IMR-90 (cell line): ENCODE data around the gene CTF1.

Experiments
- CEBPB ChIP-seq: IDR thresholded peaks from 2 replicates; pipeline ENCODE4 v1.6.1; 2012; ENCODE audit warnings: low read depth, low read length, improper control_type of control experiment
- FOS ChIP-seq: fragments of 150-350 bp; IDR thresholded peaks from 2 replicates; pipeline ENCODE4 v1.6.1; 2016; ENCODE audit warnings: low read depth, low read length
- MAFK ChIP-seq: IDR thresholded peaks from 2 replicates; pipeline ENCODE4 v1.6.1; 2012; ENCODE audit warnings: low read depth, low read length, improper control_type of control experiment
- MAZ ChIP-seq: IDR thresholded peaks from 2 replicates; pipeline ENCODE4 v1.6.1; 2012; ENCODE audit warnings: low read depth, mild to moderate bottlenecking, low read length, improper control_type of control experiment, moderate library complexity, borderline replicate concordance
- MXI1 ChIP-seq: IDR thresholded peaks from 2 replicates; pipeline ENCODE4 v1.6.1; 2012; ENCODE audit warnings: low read depth, mild to moderate bottlenecking, low read length, moderate library complexity, borderline replicate concordance
- POLR2A ChIP-seq: IDR thresholded peaks from 2 replicates; pipeline ENCODE4 v1.6.1; 2012; ENCODE audit warnings: mild to moderate bottlenecking, low read depth, low read length
- RAD21 ChIP-seq: IDR thresholded peaks from 2 replicates; pipeline ENCODE4 v1.6.1; 2012; ENCODE audit warnings: low read length, improper control_type of control experiment
- RCOR1 ChIP-seq: IDR thresholded peaks from 2 replicates; pipeline ENCODE4 v1.6.1; 2012; ENCODE audit warnings: mild to moderate bottlenecking, low read length, improper control_type of control experiment; ENCODE audit not compliant: insufficient replicate concordance
- RFX5 ChIP-seq: IDR thresholded peaks from 2 replicates; pipeline ENCODE4 v1.8.0; 2012; ENCODE audit warnings: low read depth, mild to moderate bottlenecking, low read length, moderate library complexity
- SMC3 ChIP-seq: fragments of 150-350 bp; IDR thresholded peaks from 2 replicates; pipeline ENCODE4 v1.6.1; 2016; ENCODE audit warnings: low read depth, mild to moderate bottlenecking, antibody characterized with exemption, low read length, moderate library complexity
- TF ChIP-seq, protein P1 (sequence below): conservative IDR thresholded peaks from 2 replicates; pipeline ENCODE4 v1.5.1; 2012; ENCODE audit warnings: mild to moderate bottlenecking, low read depth, low read length, improper control_type of control experiment
- TF ChIP-seq, protein P2 (sequence below): fragments of 150-350 bp; IDR thresholded peaks from 2 replicates; pipeline ENCODE4 v1.6.1; 2017; ENCODE audit warnings: mild to moderate bottlenecking, antibody characterized with exemption, low read length, low read depth
- TF ChIP-seq, protein P3 (sequence below): fragments of 150-350 bp; IDR thresholded peaks from 2 replicates; pipeline ENCODE4 v1.6.1; 2016; ENCODE audit warnings: low read depth, mild to moderate bottlenecking, low read length, moderate library complexity, borderline replicate concordance

DNA sequence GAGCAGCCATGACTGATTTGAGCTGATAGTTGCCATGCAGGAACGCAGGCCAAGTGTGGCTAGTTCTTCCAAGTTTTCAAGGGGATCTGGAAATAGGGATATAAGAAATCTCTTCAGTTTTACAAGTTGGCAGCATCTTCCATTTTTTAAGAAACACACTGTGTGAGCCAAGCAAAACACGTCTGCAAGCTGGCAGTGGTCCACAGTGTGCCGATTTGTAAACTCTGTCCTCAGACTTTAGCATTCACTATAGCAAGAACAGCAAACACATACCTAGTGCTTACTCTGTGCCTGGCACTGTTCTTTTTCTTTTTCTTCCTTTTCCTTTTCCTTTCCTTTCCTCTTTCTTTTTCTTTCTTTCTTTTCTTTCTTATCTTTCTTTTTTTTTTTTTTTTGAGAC, 55.3 kb downstream of the CTF1 start:
- no peak for TF ChIP-seq RCOR1
- TF ChIP-seq CEBPB = no peak
- TF ChIP-seq MXI1 = no peak
- TF ChIP-seq, protein P1, sequence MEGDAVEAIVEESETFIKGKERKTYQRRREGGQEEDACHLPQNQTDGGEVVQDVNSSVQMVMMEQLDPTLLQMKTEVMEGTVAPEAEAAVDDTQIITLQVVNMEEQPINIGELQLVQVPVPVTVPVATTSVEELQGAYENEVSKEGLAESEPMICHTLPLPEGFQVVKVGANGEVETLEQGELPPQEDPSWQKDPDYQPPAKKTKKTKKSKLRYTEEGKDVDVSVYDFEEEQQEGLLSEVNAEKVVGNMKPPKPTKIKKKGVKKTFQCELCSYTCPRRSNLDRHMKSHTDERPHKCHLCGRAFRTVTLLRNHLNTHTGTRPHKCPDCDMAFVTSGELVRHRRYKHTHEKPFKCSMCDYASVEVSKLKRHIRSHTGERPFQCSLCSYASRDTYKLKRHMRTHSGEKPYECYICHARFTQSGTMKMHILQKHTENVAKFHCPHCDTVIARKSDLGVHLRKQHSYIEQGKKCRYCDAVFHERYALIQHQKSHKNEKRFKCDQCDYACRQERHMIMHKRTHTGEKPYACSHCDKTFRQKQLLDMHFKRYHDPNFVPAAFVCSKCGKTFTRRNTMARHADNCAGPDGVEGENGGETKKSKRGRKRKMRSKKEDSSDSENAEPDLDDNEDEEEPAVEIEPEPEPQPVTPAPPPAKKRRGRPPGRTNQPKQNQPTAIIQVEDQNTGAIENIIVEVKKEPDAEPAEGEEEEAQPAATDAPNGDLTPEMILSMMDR = no peak
- no peak for TF ChIP-seq MAFK
- TF ChIP-seq POLR2A = no peak
- TF ChIP-seq, protein P2, sequence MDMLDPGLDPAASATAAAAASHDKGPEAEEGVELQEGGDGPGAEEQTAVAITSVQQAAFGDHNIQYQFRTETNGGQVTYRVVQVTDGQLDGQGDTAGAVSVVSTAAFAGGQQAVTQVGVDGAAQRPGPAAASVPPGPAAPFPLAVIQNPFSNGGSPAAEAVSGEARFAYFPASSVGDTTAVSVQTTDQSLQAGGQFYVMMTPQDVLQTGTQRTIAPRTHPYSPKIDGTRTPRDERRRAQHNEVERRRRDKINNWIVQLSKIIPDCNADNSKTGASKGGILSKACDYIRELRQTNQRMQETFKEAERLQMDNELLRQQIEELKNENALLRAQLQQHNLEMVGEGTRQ = no peak
- no peak for TF ChIP-seq MAZ
- TF ChIP-seq SMC3 = no peak
- TF ChIP-seq RFX5 = no peak
- no peak for TF ChIP-seq FOS
- TF ChIP-seq, protein P3, sequence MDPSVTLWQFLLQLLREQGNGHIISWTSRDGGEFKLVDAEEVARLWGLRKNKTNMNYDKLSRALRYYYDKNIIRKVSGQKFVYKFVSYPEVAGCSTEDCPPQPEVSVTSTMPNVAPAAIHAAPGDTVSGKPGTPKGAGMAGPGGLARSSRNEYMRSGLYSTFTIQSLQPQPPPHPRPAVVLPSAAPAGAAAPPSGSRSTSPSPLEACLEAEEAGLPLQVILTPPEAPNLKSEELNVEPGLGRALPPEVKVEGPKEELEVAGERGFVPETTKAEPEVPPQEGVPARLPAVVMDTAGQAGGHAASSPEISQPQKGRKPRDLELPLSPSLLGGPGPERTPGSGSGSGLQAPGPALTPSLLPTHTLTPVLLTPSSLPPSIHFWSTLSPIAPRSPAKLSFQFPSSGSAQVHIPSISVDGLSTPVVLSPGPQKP = no peak
- no peak for TF ChIP-seq RAD21
